HG03575 (cell line): ENCODE results near the gene FIGNL2.

Experiments used
- ATAC-seq: cut with Tn5 transposase; IDR thresholded peaks from one replicate; pipeline ENCODE4 v1.9.1; 2021; ENCODE audit not compliant: unreplicated experiment, insufficient number of reproducible peaks, low FRiP score; ENCODE audit errors: extremely low read depth

Gene FIGNL2

GRCh38 chr12:51822261-51822616 is 26.3 kb downstream of the FIGNL2 start:
- ATAC-seq = no peak

- ATAC-seq = no peak
Measured at GRCh38 chr12:51821440-51822260, 26.9 kb downstream of the FIGNL2 start.

- ATAC-seq = no peak
Measured at GRCh38 chr12:51820526-51821439, 27.7 kb downstream of the FIGNL2 start.

- ATAC-seq = no peak
Measured at GRCh38 chr12:51819736-51820525, 28.6 kb downstream of the FIGNL2 start.

GRCh38 chr12:51818566-51819300 is 29.8 kb downstream of the FIGNL2 start:
- ATAC-seq = no peak

- no peak for ATAC-seq
Measured at GRCh38 chr12:51818086-51818485, 30.4 kb downstream of the FIGNL2 start.

GRCh38 chr12:51817027-51817953 is 31.2 kb downstream of the FIGNL2 start:
- ATAC-seq = no peak

GRCh38 chr12:51815571-51815970 is 32.9 kb downstream of the FIGNL2 start:
- no peak for ATAC-seq

GRCh38 chr12:51814311-51815088 is 34.0 kb downstream of the FIGNL2 start:
- no peak for ATAC-seq

GRCh38 chr12:51813931-51814310 is 34.6 kb downstream of the FIGNL2 start:
- no peak for ATAC-seq

- ATAC-seq = no peak
Measured at GRCh38 chr12:51812871-51813270, 35.6 kb downstream of the FIGNL2 start.

GRCh38 chr12:51811203-51812202 is 37.0 kb downstream of the FIGNL2 start:
- no peak for ATAC-seq

- ATAC-seq = no peak
Measured at GRCh38 chr12:51809193-51809592, 39.3 kb downstream of the FIGNL2 start.

- ATAC-seq = no peak
Measured at GRCh38 chr12:51806896-51807295, 41.6 kb downstream of the FIGNL2 start.

GRCh38 chr12:51801027-51801426 is 47.5 kb downstream of the FIGNL2 start:
- ATAC-seq = no peak

- no peak for ATAC-seq
Measured at GRCh38 chr12:51798501-51798900, 50.0 kb downstream of the FIGNL2 start.
